ENCODE measurements around the gene INTS2. TPM values are rescaled to one million over a fixed set of nuclear protein-coding genes. Genes with fewer than 3 reads are reported as not detected.

INTS2 gene
- total and polyA plus RNA-seq, 4 donors = 9.9 to 28.9 (median 14.3) TPM

DNA sequence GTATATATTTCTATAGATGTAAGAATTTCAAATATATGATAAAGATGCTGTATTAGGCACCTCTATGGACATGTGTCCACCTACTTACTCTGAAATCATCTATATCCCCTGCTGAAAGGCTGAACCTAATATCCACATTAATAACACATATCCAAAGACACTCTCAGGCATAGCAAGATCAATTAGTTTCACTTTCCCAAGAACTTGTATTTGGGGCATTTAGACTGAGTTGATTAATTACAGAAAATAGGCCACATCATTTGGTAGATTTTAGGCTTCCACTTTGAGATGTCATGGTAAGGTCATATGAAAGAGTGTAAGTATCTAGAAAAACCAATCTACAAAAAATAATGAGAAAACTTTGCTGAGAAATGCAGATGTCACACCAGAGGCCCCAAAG, 109.6 kb downstream of the INTS2 start:
- H3K4me3 ChIP-seq (ENCODE audit: low read depth, low read length) = no peak overlapping the region
- no peak for DNase-seq (ENCODE audit: low read depth in 4 of 6, low spot score in 6 of 6)
- no peaks in the 10 kb centered on the region for H3K4me1 ChIP-seq (ENCODE audit: control insufficient read depth, insufficient read depth, low read length)
- no peak overlapping the region for H3K27ac ChIP-seq (ENCODE audit: low read depth, low read length)
- no peaks in the 10 kb centered on the region for H3K9me3 ChIP-seq (ENCODE audit: control insufficient read depth, insufficient read depth, low read length)
- no peaks in the 10 kb centered on the region for H3K36me3 ChIP-seq (ENCODE audit: control insufficient read depth, insufficient read depth, low read length)
- H3K27me3 ChIP-seq (ENCODE audit: control insufficient read depth, insufficient read depth, low read length) = no peaks in the 10 kb centered on the region

DNA sequence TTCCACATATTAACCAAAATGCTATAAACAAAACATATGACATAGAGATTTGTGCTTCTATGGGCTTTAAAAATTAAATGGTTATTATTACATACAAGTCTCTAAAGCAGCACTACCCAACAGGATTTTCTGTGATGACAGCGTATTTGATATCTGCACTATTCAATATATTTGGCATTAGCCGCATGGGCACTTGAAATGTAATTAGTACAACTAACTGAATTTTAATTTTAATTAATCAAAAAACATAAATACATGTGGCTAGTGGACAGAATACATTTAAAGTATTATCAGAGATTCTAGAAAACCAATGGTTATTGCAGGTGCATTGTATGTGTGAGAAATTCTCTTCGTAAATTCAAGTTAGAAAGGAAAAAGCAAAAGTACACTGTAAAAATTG, 110.3 kb downstream of the INTS2 start:
- H3K4me1 ChIP-seq (ENCODE audit: control insufficient read depth, insufficient read depth, low read length) = no peaks in the 10 kb centered on the region
- DNase-seq (ENCODE audit: low read depth in 4 of 6, low spot score in 6 of 6) = no peak
- no peaks in the 10 kb centered on the region for H3K36me3 ChIP-seq (ENCODE audit: control insufficient read depth, insufficient read depth, low read length)
- no peak overlapping the region for H3K4me3 ChIP-seq (ENCODE audit: low read depth, low read length)
- WGBS (ENCODE audit: insufficient coverage) = no CpG with 5 or more reads among the region's 3 CpGs
- H3K27me3 ChIP-seq (ENCODE audit: control insufficient read depth, insufficient read depth, low read length) = no peaks in the 10 kb centered on the region
- no peak overlapping the region for H3K27ac ChIP-seq (ENCODE audit: low read depth, low read length)
- H3K9me3 ChIP-seq (ENCODE audit: control insufficient read depth, insufficient read depth, low read length) = no peaks in the 10 kb centered on the region

- Histone ChIP-seq H3K27me3 (ENCODE audit: control insufficient read depth, insufficient read depth, low read length) (no peaks in the 10 kb centered on the region), H3K9me3 (ENCODE audit: control insufficient read depth, insufficient read depth, low read length) (no peaks in the 10 kb centered on the region), H3K4me3 (ENCODE audit: low read depth, low read length) (no peak overlapping the region), H3K27ac (ENCODE audit: low read depth, low read length) (no peak overlapping the region), H3K36me3 (ENCODE audit: control insufficient read depth, insufficient read depth, low read length) (no peaks in the 10 kb centered on the region), H3K4me1 (ENCODE audit: control insufficient read depth, insufficient read depth, low read length) (no peaks in the 10 kb centered on the region)
- no peak for DNase-seq (ENCODE audit: low read depth in 4 of 6, low spot score in 6 of 6)
- no CpG with 5 or more reads among the region's 4 CpGs for WGBS (ENCODE audit: insufficient coverage)
Observed at GRCh38 chr17:61816538-61816937, 111.2 kb downstream of the INTS2 start.

DNA sequence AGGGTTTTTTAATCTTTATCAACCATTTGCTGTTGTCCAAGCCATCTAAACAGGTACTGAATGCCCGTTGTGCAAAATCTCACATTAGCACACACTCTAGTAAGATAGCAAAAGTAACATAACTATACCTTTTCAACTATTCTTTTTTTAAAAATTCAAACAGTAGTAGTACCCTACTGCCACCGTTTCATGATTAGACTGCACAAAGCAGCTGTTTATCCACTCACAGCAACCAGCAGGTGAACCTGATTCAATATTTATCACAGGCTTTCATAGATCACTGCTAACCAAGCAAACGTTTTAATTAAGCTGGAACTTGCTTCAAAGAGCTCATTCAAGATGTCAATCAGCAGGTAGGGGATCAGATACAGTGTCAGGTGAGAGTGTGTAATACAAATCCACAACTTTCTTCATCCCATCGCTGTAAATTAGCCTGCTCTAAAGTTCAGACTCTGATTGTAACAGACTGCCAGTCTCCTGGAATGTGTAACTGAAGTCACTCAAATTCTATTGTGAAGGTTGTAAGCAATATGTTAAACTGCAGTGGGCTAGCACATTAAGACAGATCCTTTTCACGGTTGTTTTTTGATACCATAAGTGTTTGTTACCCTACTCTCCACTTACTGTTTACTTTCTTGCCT, 111.8 kb downstream of the INTS2 start:
- 68% methylated on average over 2 of the region's 5 CpGs for WGBS (ENCODE audit: insufficient coverage)
- no peaks in the 10 kb centered on the region for H3K4me1 ChIP-seq (ENCODE audit: control insufficient read depth, insufficient read depth, low read length)
- H3K4me3 ChIP-seq (ENCODE audit: low read depth, low read length) = no peak overlapping the region
- no peak for DNase-seq (ENCODE audit: low read depth in 4 of 6, low spot score in 6 of 6)
- no peaks in the 10 kb centered on the region for H3K36me3 ChIP-seq (ENCODE audit: control insufficient read depth, insufficient read depth, low read length)
- no peaks in the 10 kb centered on the region for H3K27me3 ChIP-seq (ENCODE audit: control insufficient read depth, insufficient read depth, low read length)
- H3K9me3 ChIP-seq (ENCODE audit: control insufficient read depth, insufficient read depth, low read length) = no peaks in the 10 kb centered on the region
- no peak overlapping the region for H3K27ac ChIP-seq (ENCODE audit: low read depth, low read length)

Small RNAs within 50 kb of the gene (small RNA-seq; reads per million reads assigned to genes)
- not detected for gene RF00019 (ENCODE audit: low replicate concordance)

Other genes with a start within 250 kb of the INTS2 start
- gene BRIP1, start 64.5 kb downstream of the INTS2 start, total RNA-seq = 1 to 10 TPM; 6.8 to 7.9 TPM
- gene BRIP1, start 64.5 kb downstream of the INTS2 start, polyA plus RNA-seq (ENCODE audit: insufficient read length in 2 of 2) = 1 to 10 TPM; 3.4 to 5.6 TPM
- 10 to 100 TPM; 69.2 to 93.9 TPM for gene MED13, start 137.3 kb upstream of the INTS2 start, total RNA-seq
- gene MED13, start 137.3 kb upstream of the INTS2 start, polyA plus RNA-seq (ENCODE audit: insufficient read length in 2 of 2) = 10 to 100 TPM; 23.7 to 39.2 TPM